HepG2 (cell line): ENCODE data around the gene SNAPC4. TPM values are rescaled to one million over a fixed set of nuclear protein-coding genes. Genes with fewer than 3 reads are reported as not detected.

Experiments
- ATAC-seq: fragments of 200-7000 bp; cut with Tn5 transposase; 3 replicates; pipeline ENCODE4 v1.9.1; 2020; ENCODE audit warnings: mild to moderate bottlenecking, moderate library complexity
- BruUV-seq: library from RNA; stranded (reverse); fragments of 400-500 nt; replicated peaks from 2 replicates; lab custom pipeline; 2021; lab: Mats Ljungman, UMichigan
- CTCF ChIA-PET: fragments of 300-600 bp; formaldehyde crosslinking; extraction: SDS; loops from one replicate; lab custom pipeline; 2021; ENCODE audit warnings: low total read pairs, inconsistent platforms, low intra/inter-chr PET ratio; lab: Yijun Ruan, JAX
- POLR2A ChIA-PET: fragments of 350-600 bp; sonication (Branson Sonifier 250); formaldehyde crosslinking; loops from one replicate; lab custom pipeline; 2020; ENCODE audit warnings: antibody characterized with exemption, inconsistent platforms; lab: Yijun Ruan, JAX
- DNase-seq: peaks from one replicate; pipeline ENCODE4 v3.0.0-alpha.2; 2015; ENCODE audit warnings: low spot score
- FAIRE-seq: peaks from 3 replicates; lab custom pipeline; 2011; peaks lifted over from hg19 to GRCh38; lab: Jason Lieb, UNC
- H2AFZ ChIP-seq: one replicate; pipeline ENCODE4 v1.6.1; 2011; ENCODE audit warnings: low read length, inconsistent platforms
- H3K27ac ChIP-seq: fragments of 300-600 bp; 3 replicates; pipeline ENCODE4 v1.8.0; 2011; ENCODE audit warnings: mixed run types, mild to moderate bottlenecking, mixed read lengths, low read length, inconsistent platforms; ENCODE audit not compliant: insufficient read depth; ENCODE audit errors: extremely low read length
- H3K27me3 ChIP-seq, 2 experiments: fragments of 200-600 bp in 1 of 2; 2 replicates in 1 of 2; 3 replicates in 1 of 2; pipeline versions ENCODE4 v1.6.0 to v1.8.0; 2011; ENCODE audit warnings: low read length in 2 of 2, mild to moderate bottlenecking in 2 of 2, moderate library complexity in 2 of 2, inconsistent platforms in 1 of 2; ENCODE audit not compliant: insufficient read depth in 2 of 2, control insufficient read depth in 1 of 2
- H3K36me3 ChIP-seq, 2 experiments: fragments of 200-600 bp in 1 of 2; replicated peaks in 1 of 2; 2 replicates in 1 of 2; 3 replicates in 1 of 2; pipeline versions ENCODE4 v1.5.1 to v1.8.0; 2011; ENCODE audit warnings: low read length in 2 of 2, inconsistent platforms in 1 of 2; ENCODE audit not compliant: insufficient read depth in 2 of 2, control insufficient read depth in 1 of 2
- H3K4me1 ChIP-seq: 2 replicates; pipeline ENCODE4 v1.5.1; 2012; ENCODE audit warnings: low read length, inconsistent platforms; ENCODE audit not compliant: insufficient read depth
- H3K4me2 ChIP-seq: 2 replicates; pipeline ENCODE4 v1.6.0; 2011; ENCODE audit warnings: low read depth, low read length, inconsistent platforms
- H3K4me3 ChIP-seq, 3 experiments: fragments of 200-600 bp in 1 of 3; sonication (generic), shearing (Covaris generic) in 1 of 3; replicated peaks in 1 of 3; 2 replicates each; pipeline ENCODE4 v1.5.1; 2011 to 2016; ENCODE audit warnings: low read length in 3 of 3, inconsistent platforms in 2 of 3, low read depth in 2 of 3, mild to moderate bottlenecking in 2 of 3, control low read depth in 1 of 3, mixed read lengths in 1 of 3; ENCODE audit not compliant: insufficient read depth in 1 of 3
- H3K79me2 ChIP-seq: one replicate; pipeline ENCODE4 v1.6.1; 2011; ENCODE audit warnings: low read length, inconsistent platforms; ENCODE audit not compliant: insufficient read depth
- H3K9ac ChIP-seq: 2 replicates; pipeline ENCODE4 v1.6.0; 2011; ENCODE audit warnings: mild to moderate bottlenecking, low read depth, low read length, inconsistent platforms; ENCODE audit not compliant: insufficient read depth
- H3K9me3 ChIP-seq: 2 replicates; pipeline ENCODE4 v1.5.1; 2012; ENCODE audit warnings: mild to moderate bottlenecking, low read length
- H4K20me1 ChIP-seq: 2 replicates; pipeline ENCODE4 v1.6.0; 2011; ENCODE audit warnings: inconsistent platforms, mild to moderate bottlenecking, low read length, moderate library complexity; ENCODE audit not compliant: insufficient read depth
- BCL6 ChIP-seq: IDR thresholded peaks from 2 replicates; pipeline ENCODE4 v1.6.1; 2016; ENCODE audit warnings: missing genetic modification reagents, missing compliant biosample characterization
- CENPX ChIP-seq: sonication (generic); formaldehyde crosslinking; IDR thresholded peaks from 2 replicates; pipeline ENCODE4 v1.9.0; 2021; ENCODE audit warnings: mild to moderate bottlenecking, missing genetic modification reagents, moderate library complexity
- DR1 ChIP-seq: sonication (generic); formaldehyde crosslinking; IDR thresholded peaks from 2 replicates; pipeline ENCODE4 v1.8.0; 2021; ENCODE audit warnings: mild to moderate bottlenecking, missing genetic modification reagents, inconsistent platforms
- FIP1L1 ChIP-seq: fragments of 200-400 bp; formaldehyde crosslinking; IDR thresholded peaks from 2 replicates; pipeline ENCODE4 v1.6.1; 2018; ENCODE audit warnings: low read depth, mild to moderate bottlenecking, low read length, moderate library complexity, borderline replicate concordance; ENCODE audit not compliant: insufficient read depth
- ISL2 ChIP-seq: sonication (generic); formaldehyde crosslinking; IDR thresholded peaks from 2 replicates; pipeline ENCODE4 v1.5.0; 2020; ENCODE audit warnings: missing genetic modification reagents
- LCORL ChIP-seq, 2 experiments: fragments of 450-650 bp in 1 of 2; sonication (generic) in 1 of 2; formaldehyde crosslinking in 1 of 2; IDR thresholded peaks; 2 replicates each; pipeline versions ENCODE4 v1.5.0 to v1.6.1; 2017 to 2020; ENCODE audit warnings: antibody characterized with exemption in 1 of 2, missing genetic modification reagents in 1 of 2
- MEIS2 ChIP-seq: sonication (generic); formaldehyde crosslinking; IDR thresholded peaks from 2 replicates; pipeline ENCODE4 v1.9.0; 2021; ENCODE audit warnings: mild to moderate bottlenecking, missing genetic modification reagents
- POLR2A ChIP-seq, 2 experiments: IDR thresholded peaks; 2 replicates each; pipeline ENCODE4 v1.6.1; 2011; ENCODE audit warnings: low read depth in 2 of 2, low read length in 2 of 2, mild to moderate bottlenecking in 1 of 2, moderate library complexity in 1 of 2; ENCODE audit not compliant: insufficient read depth in 1 of 2
- PTBP1 ChIP-seq: fragments of 200-400 bp; formaldehyde crosslinking; IDR thresholded peaks from 2 replicates; pipeline ENCODE4 v1.6.1; 2018; ENCODE audit warnings: low read length, low read depth; ENCODE audit not compliant: poor library complexity, severe bottlenecking
- SNAI1 ChIP-seq: sonication (generic); formaldehyde crosslinking; IDR thresholded peaks from 2 replicates; pipeline ENCODE4 v1.5.0; 2020; ENCODE audit warnings: mild to moderate bottlenecking, missing genetic modification reagents, borderline replicate concordance
- THRA ChIP-seq: sonication (generic); formaldehyde crosslinking; IDR thresholded peaks from 2 replicates; pipeline ENCODE4 v1.4.0; 2020; ENCODE audit warnings: missing genetic modification reagents, borderline replicate concordance
- YEATS2 ChIP-seq: sonication (generic); formaldehyde crosslinking; IDR thresholded peaks from 2 replicates; pipeline ENCODE4 v1.4.0; 2020; ENCODE audit warnings: missing genetic modification reagents, borderline replicate concordance
- ZFX ChIP-seq: sonication (generic); formaldehyde crosslinking; IDR thresholded peaks from 2 replicates; pipeline ENCODE4 v1.4.0; 2020; ENCODE audit warnings: mild to moderate bottlenecking, low read depth, missing genetic modification reagents, moderate library complexity
- ZNF12 ChIP-seq: sonication (generic); formaldehyde crosslinking; IDR thresholded peaks from 2 replicates; pipeline ENCODE4 v1.5.0; 2020; ENCODE audit warnings: missing genetic modification reagents
- ZNF251 ChIP-seq: sonication (generic); formaldehyde crosslinking; IDR thresholded peaks from 2 replicates; pipeline ENCODE4 v1.9.0; 2021; ENCODE audit warnings: mild to moderate bottlenecking, missing genetic modification reagents
- ZNF547 ChIP-seq: sonication (generic); formaldehyde crosslinking; IDR thresholded peaks from 2 replicates; pipeline ENCODE4 v1.5.1; 2020; ENCODE audit warnings: mild to moderate bottlenecking, missing genetic modification reagents
- ZNF691 ChIP-seq: sonication (generic); formaldehyde crosslinking; IDR thresholded peaks from 2 replicates; pipeline ENCODE4 v1.4.0; 2020; ENCODE audit warnings: missing genetic modification reagents, low read depth, mild to moderate bottlenecking, borderline replicate concordance
- WGBS: methylation state at CpG from one replicate; pipeline ENCODE4 v1.1.6; 2017; ENCODE audit warnings: low lambda C conversion rate; 5-methylcytosine and 5-hydroxymethylcytosine counted together
- in situ Hi-C: cut with HindIII; loops from 2 replicates; pipeline ENCODE4 v1.10.0; 2017; ENCODE audit warnings: low pct_unique_long_range_greater_than_20kb; ENCODE audit not compliant: extremely low pct_ligation_motif_present
- intact Hi-C: fragments of 100-400 bp; cut with micrococcal nuclease; formaldehyde crosslinking; loops from one replicate; pipeline ENCODE4 v1.10.0; 2022; ENCODE audit not compliant: unreplicated experiment
- polyA plus RNA-seq, 8 experiments: library from polyadenylated mRNA; depleted of rRNA in 3 of 8; stranded (reverse) in 7 of 8; unstranded in 1 of 8; fragments of >200 nt; fragmentation: Illumina TruSeq in 4 of 8; extraction: Trizol in 4 of 8; gene quantifications; 2 replicates each; pipeline versions ENCODE4 v1.2.1 to v1.2.3, GENCODE V29; 2011 to 2016; ENCODE audit warnings: low read depth in 4 of 8, missing spikeins in 1 of 8, mixed read lengths in 1 of 8; ENCODE audit not compliant: insufficient read depth in 1 of 8
- total RNA-seq, 5 experiments: library from RNA; depleted of rRNA; stranded (reverse); fragments of >200 nt; fragmentation: Illumina TruSeq; extraction: Trizol; gene quantifications; 2 replicates each; pipeline ENCODE4 v1.2.3, GENCODE V29; 2016; ENCODE audit warnings: low read depth in 1 of 5

The SNAPC4 gene
- total and polyA plus RNA-seq, 2 of the 13 experiments (the other 11 are each of a cell fraction or from before 2014, with no cell fraction given) = 2.0 to 6.0 TPM

- TF ChIP-seq YEATS2 (CRISPR knock-in tag) (peak; percentile 19; the same call in 1 of the 2 replicates), BCL6 (CRISPR knock-in tag) (peak; percentile 26; the same call in 1 of the 2 replicates), THRA (CRISPR knock-in tag) (no peak), ZFX (CRISPR knock-in tag) (peak; percentile 84), CENPX (CRISPR knock-in tag) (no peak), ZNF691 (CRISPR knock-in tag) (peak; percentile 68; the same call in 1 of the 2 replicates), ISL2 (no peak), FIP1L1 (no peak), DR1 (CRISPR knock-in tag) (no peak), ZNF547 (CRISPR knock-in tag) (no peak)
These were observed 41.8 kb upstream of the SNAPC4 start (continued) for GRCh38 chr9:136441681-136442245.

- H3K27ac ChIP-seq = peak overlapping the region; percentile 76
- no peak overlapping the region for H3K4me3 ChIP-seq
- DNase-seq (no peak), ATAC-seq (no peak), FAIRE-seq (no peak)
- H3K9me3 ChIP-seq = no peaks in the 10 kb centered on the region
- H3K9ac ChIP-seq = no peak overlapping the region
- 0 out of 2 replicates have a peak, but pooled peaks cover 2% of the 10 kb centered on the region for H4K20me1 ChIP-seq
- TF ChIP-seq PTBP1 (no peak), ZNF12 (CRISPR knock-in tag) (no peak), LCORL (IDR thresholded peaks at IDR 0.05) (no peak), LCORL (CRISPR knock-in tag; IDR thresholded peaks at IDR 0.05) (no peak), MEIS2 (no peak), ZNF251 (CRISPR knock-in tag) (no peak), POLR2A (IDR thresholded peaks at IDR 0.05; ENCODE audit: insufficient read depth in 1 of 2, low read depth in 2 of 2, low read length in 2 of 2) (0 out of 4 replicates have a peak, but pooled peaks of 1 of the 2 experiments have one; percentile 9), SNAI1 (CRISPR knock-in tag) (no peak)
- BruUV-seq = no TSS peak
- H3K79me2 ChIP-seq = peaks cover 24% of the 10 kb centered on the region
- POLR2A ChIA-PET = no interaction called here
- CTCF ChIA-PET = no interaction called here
- intact Hi-C loops = no loop called here
- H2AFZ ChIP-seq = no peak overlapping the region
- WGBS = 87% methylated on average over 13 of the region's 15 CpGs
- in situ Hi-C loops = loop anchor here (5.0 kb wide), 1 partner anchor 36 kb away; no protein-coding TSS in a partner anchor
- no peak overlapping the region for H3K4me2 ChIP-seq
- no peaks in the 10 kb centered on the region; a peak in 1 of 5 replicates for H3K27me3 ChIP-seq
- H3K36me3 ChIP-seq = peaks cover 16 to 45% of the 10 kb centered on the region in 2 experiments; a peak in 4 of 5 replicates
- peaks cover 46% of the 10 kb centered on the region for H3K4me1 ChIP-seq
These were observed 41.3 kb upstream of the SNAPC4 start for GRCh38 chr9:136441191-136441680.
